ENCODE measurements around the gene IFNL3.
A peak's percentile ranks its signal among the peaks of the same experiment; 100 is the strongest.
"Not testable (repeated sequence)": the region's sequence is repeated elsewhere in the genome, so short reads cannot be mapped to it uniquely, and the experiment has no call there.

Gene IFNL3

DNA sequence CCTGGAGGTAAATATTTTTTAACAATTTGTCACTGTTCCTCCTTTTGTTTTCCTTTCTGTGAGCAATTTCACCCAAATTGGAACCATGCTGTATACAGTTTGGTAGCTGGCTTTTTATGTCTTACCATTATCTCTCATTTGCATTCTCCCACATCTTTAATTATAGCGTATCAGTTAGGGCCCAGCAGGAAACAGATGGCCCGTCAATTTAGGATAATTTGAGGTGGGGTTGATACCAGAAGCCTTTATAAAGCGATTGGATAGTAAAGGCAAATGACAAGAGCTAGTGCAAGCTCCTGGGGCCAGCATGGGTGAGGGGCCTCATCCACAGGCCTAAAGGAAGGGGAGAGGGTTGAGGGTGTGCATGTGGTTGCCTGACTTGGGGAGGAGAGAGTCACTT is 7.7 kb upstream of the IFNL3 start:
- peak; percentile 94 for DNase-seq

- DNase-seq: peak; percentile 59
These were observed 7.0 kb upstream of the IFNL3 start for GRCh38 chr19:39251846-39252245.

- no peak for DNase-seq
These were observed 6.3 kb upstream of the IFNL3 start for GRCh38 chr19:39251081-39251480.

DNA sequence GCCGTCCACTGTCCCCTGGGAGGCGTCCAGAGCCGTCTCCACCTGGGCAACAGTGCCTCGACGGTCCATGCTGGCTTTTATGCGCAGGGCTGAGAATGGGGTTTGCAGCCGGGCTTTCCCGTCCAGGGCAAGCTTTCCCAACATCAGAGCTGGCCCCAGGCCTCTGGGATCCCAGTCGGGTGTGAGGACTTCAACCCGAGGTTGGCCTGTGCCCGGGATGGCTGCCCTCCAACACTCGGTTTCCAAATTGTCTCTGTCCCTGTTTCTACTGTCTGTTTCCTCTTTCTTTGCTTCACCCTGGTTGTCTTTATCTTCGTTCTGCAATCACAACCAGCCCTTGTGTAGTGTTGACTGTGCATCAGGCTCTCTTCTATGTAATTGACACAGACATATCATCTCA is 4.0 kb upstream of the IFNL3 start, which contains the start of gene IFNL4:
Gene IFNL4, minus strand, starts transcription at position 51 of the 400 bp plus-strand sequence.
- peak; percentile 52 for DNase-seq

DNA sequence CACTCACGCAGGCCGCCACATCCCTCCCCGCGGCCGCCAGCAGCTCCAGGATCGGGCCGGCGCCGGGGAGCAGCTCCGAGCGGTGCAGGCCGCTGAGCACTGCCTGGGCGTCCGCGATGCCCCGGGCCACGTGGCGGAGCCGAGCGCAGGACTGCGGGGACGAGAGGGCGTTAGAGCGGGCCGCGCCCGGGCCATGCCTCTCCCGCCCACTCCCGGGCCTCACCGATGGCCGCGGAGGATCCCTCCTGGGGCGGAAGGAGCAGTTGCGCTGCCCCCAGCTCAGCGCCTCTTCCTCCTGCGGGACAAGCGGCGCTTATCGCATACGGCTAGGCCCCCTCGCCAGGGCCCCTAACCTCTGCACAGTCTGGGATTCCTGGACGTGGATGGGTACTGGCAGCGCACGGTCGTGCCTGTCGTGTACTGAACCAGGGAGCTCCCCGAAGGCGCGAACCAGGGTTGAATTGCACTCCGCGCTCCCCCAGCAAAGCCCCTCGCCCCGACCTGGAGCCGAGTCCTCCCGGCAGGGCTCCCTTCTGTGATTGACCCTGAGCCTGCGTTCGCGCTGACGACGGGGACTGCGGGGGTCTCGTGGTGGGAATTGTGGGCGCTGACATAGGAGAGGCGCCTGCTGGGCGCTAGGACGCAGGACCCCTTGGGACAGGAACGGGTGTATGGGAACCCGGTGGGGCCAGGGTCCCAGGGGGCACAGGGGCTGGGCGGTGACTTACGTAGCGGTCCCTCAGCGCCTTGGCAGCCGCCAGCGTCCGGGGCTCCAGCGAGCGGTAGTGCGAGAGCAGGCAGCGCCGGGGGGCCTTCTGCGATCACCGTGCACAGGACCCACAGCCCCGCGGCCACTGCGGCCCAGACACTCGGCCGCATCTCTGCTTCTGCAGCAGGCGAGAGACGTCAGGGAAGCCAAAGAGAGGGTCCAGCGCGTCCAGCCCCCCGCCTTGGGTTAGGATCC is 3.2 kb upstream of the IFNL3 start:
- peak; percentile 55 for DNase-seq

- DNase-seq: peak; percentile 48
These were observed 2.3 kb upstream of the IFNL3 start for GRCh38 chr19:39246951-39247669.

- DNase-seq: not testable (repeated sequence)
These were observed 360 bp upstream of the IFNL3 start for GRCh38 chr19:39245166-39245565.

- DNase-seq: not testable (repeated sequence)
These were observed 1.1 kb downstream of the IFNL3 start for GRCh38 chr19:39243741-39244140.

GRCh38 chr19:39240421-39240820 is 4.4 kb downstream of the IFNL3 start:
- DNase-seq: no peak

- DNase-seq: no peak
These were observed 5.9 kb downstream of the IFNL3 start for GRCh38 chr19:39238944-39239343.

DNA sequence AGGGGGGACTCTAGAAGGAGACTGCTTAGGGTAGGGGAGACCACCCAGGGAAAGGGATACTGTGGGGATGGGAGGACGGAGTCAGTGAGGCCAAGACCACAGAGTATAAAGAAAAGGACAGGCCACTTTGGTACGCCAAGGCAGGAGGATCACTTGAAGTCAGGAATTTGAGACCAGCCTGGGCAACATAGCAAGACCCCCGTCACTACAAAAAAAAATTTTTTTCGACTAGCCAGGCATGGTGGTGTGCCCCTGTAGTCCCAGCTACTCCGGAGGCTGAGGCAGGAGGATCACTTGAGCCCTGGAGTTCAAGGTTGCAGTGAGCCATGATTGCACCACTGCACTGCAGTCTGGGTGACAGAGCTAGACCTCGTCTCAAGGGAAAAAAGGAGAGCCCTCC is 6.6 kb downstream of the IFNL3 start:
- DNase-seq: no peak

GRCh38 chr19:39237200-39238184 is 7.3 kb downstream of the IFNL3 start:
- DNase-seq: peak; percentile 43

DNA sequence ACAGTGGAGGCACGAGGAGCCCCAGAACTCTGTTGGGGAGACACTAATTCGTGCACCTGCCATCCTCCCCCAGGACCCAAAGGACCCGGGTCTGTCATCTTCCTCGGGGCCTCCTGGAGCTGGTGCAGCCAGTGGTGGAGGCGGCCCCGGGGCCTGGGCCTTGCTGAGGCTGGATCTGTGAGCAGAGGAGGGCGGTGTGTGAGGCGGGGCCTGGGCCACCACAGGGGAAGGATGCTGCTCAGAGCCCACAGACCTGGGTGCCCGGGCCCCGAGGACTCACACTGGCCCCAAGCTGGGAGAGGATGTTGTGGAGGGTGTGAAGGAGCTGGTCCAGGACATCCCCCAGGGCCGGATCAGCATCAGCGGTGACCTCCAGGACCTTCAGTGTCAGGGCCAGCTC is 8.3 kb downstream of the IFNL3 start:
- DNase-seq: no peak

- DNase-seq: no peak
These were observed 12.1 kb downstream of the IFNL3 start for GRCh38 chr19:39232708-39233107.

- no peak for DNase-seq
These were observed 14.6 kb downstream of the IFNL3 start for GRCh38 chr19:39230096-39230764.

- DNase-seq: peak; percentile 64
These were observed 19.9 kb downstream of the IFNL3 start for GRCh38 chr19:39224910-39225309.

GRCh38 chr19:39223703-39224279 is 21.0 kb downstream of the IFNL3 start:
- DNase-seq: peak; percentile 63

GRCh38 chr19:39219108-39219507 is 25.7 kb downstream of the IFNL3 start:
- peak; percentile 24 for DNase-seq

- no peak for DNase-seq
These were observed 26.4 kb downstream of the IFNL3 start for GRCh38 chr19:39218230-39219007.

GRCh38 chr19:39217094-39217493 is 27.7 kb downstream of the IFNL3 start:
- DNase-seq: no peak

DNA sequence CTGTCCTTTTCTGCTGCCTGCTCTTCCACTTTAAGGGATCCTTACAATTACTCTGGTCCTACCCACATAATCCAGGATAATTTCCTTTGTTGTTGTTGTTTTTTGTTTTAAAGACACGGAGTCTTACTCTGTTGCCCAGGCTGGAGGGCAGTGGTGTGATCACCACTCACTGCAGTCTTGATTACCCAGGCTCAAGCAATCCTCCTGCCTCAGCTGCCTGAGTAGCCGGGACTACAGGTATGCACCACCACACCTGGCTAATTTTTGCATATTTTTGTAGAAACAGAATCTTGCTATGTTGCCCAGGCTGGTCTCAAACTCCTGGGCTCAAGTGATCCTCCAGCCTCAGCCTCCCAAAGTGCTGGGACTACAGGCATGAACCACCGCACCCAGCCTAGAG is 29.5 kb downstream of the IFNL3 start:
- DNase-seq: not testable (repeated sequence)
